HG02885 (cell line): ENCODE data around the gene MAP3K8.
A peak's percentile ranks its signal among the peaks of the same experiment; 100 is the strongest.

ENCODE experiments used
- ATAC-seq: cut with Tn5 transposase; IDR thresholded peaks from one replicate; pipeline ENCODE4 v1.9.1; 2021; ENCODE audit warnings: mild to moderate bottlenecking; ENCODE audit not compliant: unreplicated experiment, poor library complexity

Gene MAP3K8

GRCh38 chr10:30510932-30511700 is 77.1 kb downstream of the MAP3K8 start:
- peak; percentile 35 for ATAC-seq
